B cell (primary cell): Measurements from ENCODE around the gene C3orf70. TPM values are rescaled to one million over a fixed set of nuclear protein-coding genes. Genes with fewer than 3 reads are reported as not detected.

Source experiments
- ATAC-seq: fragments of 200-7000 bp; cut with Tn5 transposase; one replicate; pipeline ENCODE4 v1.10.0; 2021; ENCODE audit warnings: low read depth, mild to moderate bottlenecking, moderate number of reproducible peaks, moderate library complexity
- CTCF ChIA-PET: fragments of 350-600 bp; sonication (Branson Sonifier 250); formaldehyde crosslinking; loops from one replicate; lab custom pipeline; 2021; ENCODE audit warnings: antibody characterized with exemption, inconsistent platforms; lab: Charles Lee
- POLR2A ChIA-PET: fragments of 350-600 bp; sonication (Branson Sonifier 250); formaldehyde crosslinking; loops from one replicate; lab custom pipeline; 2021; ENCODE audit warnings: antibody characterized with exemption; lab: Charles Lee
- DNase-seq: peaks from one replicate; pipeline ENCODE4 v3.0.0; 2013
- H2AFZ ChIP-seq: 2 replicates; pipeline ENCODE4 v1.6.1; 2012; ENCODE audit warnings: mild to moderate bottlenecking, low read depth, low read length; ENCODE audit not compliant: insufficient read depth, poor library complexity, severe bottlenecking
- H3K27ac ChIP-seq, 2 donors: 1 replicate in 1 of 2; 2 replicates in 1 of 2; pipeline ENCODE4 v1.5.1; 2012 to 2013; ENCODE audit warnings: low read length in 2 of 2, mild to moderate bottlenecking in 2 of 2, moderate library complexity in 1 of 2
- H3K27me3 ChIP-seq, 4 experiments: fragments of 200-600 bp in 1 of 4; sonication (generic) in 1 of 4; replicated peaks in 1 of 4; 1 replicate in 2 of 4; 2 replicates in 2 of 4; pipeline versions ENCODE4 v1.6.1 to v1.7.0; 2013 to 2016; ENCODE audit warnings: low read length in 3 of 4, mild to moderate bottlenecking in 2 of 4, mixed read lengths in 1 of 4, moderate library complexity in 1 of 4; ENCODE audit not compliant: insufficient read depth in 4 of 4, control insufficient read depth in 3 of 4; ENCODE audit errors: control extremely low read depth in 1 of 4
- H3K36me3 ChIP-seq, 2 experiments: replicated peaks in 1 of 2; 1 replicate in 1 of 2; 2 replicates in 1 of 2; pipeline versions ENCODE4 v1.6.1 to v1.7.1; 2013; ENCODE audit warnings: low read length in 1 of 2; ENCODE audit not compliant: insufficient read depth in 2 of 2, control insufficient read depth in 1 of 2; ENCODE audit errors: control extremely low read depth in 1 of 2, extremely low read depth in 1 of 2
- H3K4me1 ChIP-seq, 2 donors: fragments of 200-600 bp in 1 of 2; sonication (generic) in 1 of 2; 1 replicate in 1 of 2; 2 replicates in 1 of 2; pipeline versions ENCODE4 v1.5.1 to v1.6.1; 2013 to 2017; ENCODE audit warnings: low read length in 2 of 2; ENCODE audit not compliant: control insufficient read depth in 2 of 2, insufficient read depth in 2 of 2
- H3K4me2 ChIP-seq: replicated peaks from 2 replicates; pipeline ENCODE3; 2012; ENCODE audit warnings: mild to moderate bottlenecking, low read depth, low read length; ENCODE audit not compliant: poor library complexity, severe bottlenecking
- H3K4me3 ChIP-seq, 5 experiments: fragments of 200-600 bp in 1 of 5; sonication (generic) in 1 of 5; 1 replicate in 3 of 5; 2 replicates in 2 of 5; pipeline versions ENCODE4 v1.5.1 to v1.7.0; 2011 to 2016; ENCODE audit warnings: low read length in 4 of 5, mild to moderate bottlenecking in 4 of 5, low read depth in 2 of 5, control low read depth in 1 of 5, moderate library complexity in 1 of 5; ENCODE audit not compliant: insufficient read depth in 1 of 5; ENCODE audit errors: control extremely low read depth in 1 of 5, extremely low read depth in 1 of 5
- H3K79me2 ChIP-seq: fragments of 200-600 bp; sonication (generic); one replicate; pipeline ENCODE4 v1.6.0; 2016; ENCODE audit warnings: low read length; ENCODE audit not compliant: control insufficient read depth, insufficient read depth
- H3K9ac ChIP-seq: fragments of 200-600 bp; sonication (generic); 2 replicates; pipeline ENCODE4 v1.6.1; 2017; ENCODE audit warnings: mild to moderate bottlenecking, low read length, moderate library complexity
- H3K9me3 ChIP-seq, 3 donors: one replicate each; pipeline versions ENCODE4 v1.6.1 to v1.7.1; 2013; ENCODE audit warnings: low read length in 2 of 3; ENCODE audit not compliant: control insufficient read depth in 2 of 3, insufficient read depth in 1 of 3; ENCODE audit errors: control extremely low read depth in 1 of 3
- H4K20me1 ChIP-seq: 2 replicates; pipeline ENCODE4 v1.6.0; 2012; ENCODE audit warnings: mild to moderate bottlenecking, low read length; ENCODE audit not compliant: insufficient read depth, control insufficient read depth, poor library complexity, severe bottlenecking
- H3K27ac Mint-ChIP-seq: one replicate; pipeline ENCODE4 v1.8.0; 2021; ENCODE audit warnings: mixed read lengths
- H3K27me3 Mint-ChIP-seq: one replicate; pipeline ENCODE4 v1.8.0; 2021; ENCODE audit warnings: mixed read lengths
- H3K4me1 Mint-ChIP-seq: one replicate; pipeline ENCODE4 v1.8.0; 2021; ENCODE audit warnings: mixed read lengths
- H3K4me3 Mint-ChIP-seq: one replicate; pipeline ENCODE4 v1.8.0; 2021; ENCODE audit warnings: mixed read lengths
- H3K9me3 Mint-ChIP-seq: one replicate; pipeline ENCODE4 v1.8.0; 2022; ENCODE audit warnings: mixed read lengths; ENCODE audit not compliant: insufficient read depth
- EZH2 ChIP-seq: IDR thresholded peaks from 2 replicates; pipeline ENCODE4 v1.6.1; 2012; ENCODE audit warnings: borderline replicate concordance, low read depth, mild to moderate bottlenecking, moderate library complexity, low read length; ENCODE audit not compliant: insufficient read depth, poor library complexity, severe bottlenecking
- WGBS: methylation state at CpG from one replicate; pipeline ENCODE4 v1.1.5; 2013; ENCODE audit warnings: missing lambda C conversion rate; ENCODE audit not compliant: insufficient coverage; 5-methylcytosine and 5-hydroxymethylcytosine counted together
- intact Hi-C: fragments of 100-400 bp; cut with micrococcal nuclease; formaldehyde crosslinking; loops from one replicate; pipeline ENCODE4 v1.10.0; 2022
- polyA plus RNA-seq: library from polyadenylated mRNA; depleted of rRNA; stranded (reverse); fragments of >200 nt; gene quantifications from 2 replicates; pipeline ENCODE4 v1.2.3, GENCODE V29; 2012
- total RNA-seq, 2 donors: library from RNA; stranded (reverse); fragments of 120-200 nt in 1 of 2; gene quantifications; 1 replicate in 1 of 2; 2 replicates in 1 of 2; pipeline versions ENCODE4 v1.2.3 to v1.2.4, GENCODE V29; 2013 to 2022
- TF ChIP-seq, protein P1 (sequence below): fragments of 200-600 bp; IDR thresholded peaks from one replicate; pipeline ENCODE4 v1.8.0; 2022; ENCODE audit warnings: antibody characterized with exemption, mild to moderate bottlenecking

The C3orf70 gene
- total and polyA plus RNA-seq, 2 donors (not counting 1 experiment from before 2014, with no cell fraction given): not detected

DNA sequence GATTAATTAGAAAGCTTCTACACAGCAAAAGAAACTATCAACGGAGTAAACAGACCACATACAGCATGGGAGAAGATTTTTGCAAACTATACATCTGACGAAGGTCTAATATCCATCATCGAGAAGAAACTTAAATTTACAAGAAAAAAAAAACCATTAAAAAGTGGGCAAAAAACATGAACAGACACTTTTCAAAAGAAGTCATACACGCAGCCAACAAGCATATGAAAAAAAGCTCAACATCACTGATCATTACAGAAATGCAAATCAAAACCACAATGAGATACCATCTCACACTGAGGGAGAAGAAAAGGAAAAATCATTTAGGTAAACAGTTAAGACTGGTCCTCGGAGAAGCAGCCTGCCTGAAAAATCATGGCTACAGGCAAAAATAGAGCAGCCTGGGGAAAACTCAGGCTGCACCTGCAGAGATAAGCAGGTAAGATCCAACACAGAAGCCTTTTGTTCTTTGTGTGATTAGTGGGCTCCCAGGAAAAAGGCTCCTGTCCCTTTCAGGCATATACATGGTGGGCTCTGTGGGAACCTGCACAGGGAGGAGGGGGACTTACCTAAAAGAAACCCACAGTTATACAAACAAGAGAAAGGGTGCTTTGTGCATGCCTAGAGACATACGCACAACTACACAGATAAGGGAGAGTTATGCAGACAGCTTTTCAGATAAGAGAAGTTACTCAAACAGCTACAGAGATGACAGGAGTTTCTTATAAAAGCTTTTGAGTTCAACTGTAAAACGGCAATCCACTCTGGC, 49.3 kb downstream of the C3orf70 start:
- Histone ChIP-seq H3K4me3 (no peak overlapping the region), H4K20me1 (no peaks in the 10 kb centered on the region), H3K27me3 (peaks cover 0 to 3% (median 0%) of the 10 kb centered on the region in 4 experiments), H2AFZ (no peak overlapping the region), H3K27ac (no peak overlapping the region), H3K4me2 (no peak overlapping the region), H3K9me3 (peaks cover 1 to 8% (median 6%) of the 10 kb centered on the region in 3 donors), H3K4me1 (no peaks in the 10 kb centered on the region), H3K9ac (no peak overlapping the region), H3K36me3 (no peaks in the 10 kb centered on the region), H3K79me2 (no peaks in the 10 kb centered on the region)
- DNase-seq (no peak), ATAC-seq (no peak)
- H3K4me3 Mint-ChIP-seq: no peak overlapping the region
- intact Hi-C loops: no loop called here
- H3K27me3 Mint-ChIP-seq: peaks cover 28% of the 10 kb centered on the region
- no peak overlapping the region for H3K27ac Mint-ChIP-seq
- WGBS: 94% methylated on average over 2 of the region's 7 CpGs
- peaks cover 19% of the 10 kb centered on the region for H3K9me3 Mint-ChIP-seq
- POLR2A ChIA-PET: no interaction called here
- CTCF ChIA-PET: no interaction called here
- H3K4me1 Mint-ChIP-seq: no peaks in the 10 kb centered on the region
- TF ChIP-seq, protein P1, sequence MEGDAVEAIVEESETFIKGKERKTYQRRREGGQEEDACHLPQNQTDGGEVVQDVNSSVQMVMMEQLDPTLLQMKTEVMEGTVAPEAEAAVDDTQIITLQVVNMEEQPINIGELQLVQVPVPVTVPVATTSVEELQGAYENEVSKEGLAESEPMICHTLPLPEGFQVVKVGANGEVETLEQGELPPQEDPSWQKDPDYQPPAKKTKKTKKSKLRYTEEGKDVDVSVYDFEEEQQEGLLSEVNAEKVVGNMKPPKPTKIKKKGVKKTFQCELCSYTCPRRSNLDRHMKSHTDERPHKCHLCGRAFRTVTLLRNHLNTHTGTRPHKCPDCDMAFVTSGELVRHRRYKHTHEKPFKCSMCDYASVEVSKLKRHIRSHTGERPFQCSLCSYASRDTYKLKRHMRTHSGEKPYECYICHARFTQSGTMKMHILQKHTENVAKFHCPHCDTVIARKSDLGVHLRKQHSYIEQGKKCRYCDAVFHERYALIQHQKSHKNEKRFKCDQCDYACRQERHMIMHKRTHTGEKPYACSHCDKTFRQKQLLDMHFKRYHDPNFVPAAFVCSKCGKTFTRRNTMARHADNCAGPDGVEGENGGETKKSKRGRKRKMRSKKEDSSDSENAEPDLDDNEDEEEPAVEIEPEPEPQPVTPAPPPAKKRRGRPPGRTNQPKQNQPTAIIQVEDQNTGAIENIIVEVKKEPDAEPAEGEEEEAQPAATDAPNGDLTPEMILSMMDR: no peak
- no peak for TF ChIP-seq EZH2

DNA sequence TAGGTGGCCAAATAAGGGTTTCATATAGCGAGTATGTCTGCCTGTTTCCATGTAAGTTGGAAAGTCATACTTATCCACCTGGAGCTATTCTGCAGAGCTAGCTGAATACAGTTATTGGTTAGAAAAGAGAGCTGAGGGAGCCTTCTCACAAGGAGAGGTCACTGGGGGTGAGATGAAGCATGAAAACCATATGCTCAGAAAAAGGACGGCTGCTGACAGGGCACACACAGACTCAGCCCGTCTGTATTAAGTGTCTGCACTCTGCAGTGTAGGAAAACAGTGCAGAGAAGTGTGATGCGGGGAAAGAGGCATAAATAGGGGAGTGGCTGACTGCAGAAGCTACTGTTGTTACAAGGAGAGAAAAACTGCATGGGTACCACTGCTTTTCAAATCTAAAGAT, 58.2 kb downstream of the C3orf70 start:
- H2AFZ ChIP-seq: no peak overlapping the region
- intact Hi-C loops: no loop called here
- Mint-ChIP-seq H3K9me3 (peaks cover 3% of the 10 kb centered on the region), H3K4me3 (no peak overlapping the region), H3K4me1 (no peaks in the 10 kb centered on the region), H3K27me3 (peaks cover 44% of the 10 kb centered on the region), H3K27ac (no peak overlapping the region)
- no peak overlapping the region for H3K4me2 ChIP-seq
- ChIA-PET CTCF (no interaction called here), POLR2A (no interaction called here)
- no peak for ATAC-seq
- peaks cover 0 to 1% (median 0%) of the 10 kb centered on the region in 3 donors for H3K9me3 ChIP-seq
- no peak for DNase-seq
- H3K9ac ChIP-seq: no peak overlapping the region
- H3K27me3 ChIP-seq: peaks cover 0 to 9% (median 2%) of the 10 kb centered on the region in 4 experiments
- H3K79me2 ChIP-seq: no peaks in the 10 kb centered on the region
- no peak for TF ChIP-seq EZH2
- TF ChIP-seq, protein P1: no peak
- H4K20me1 ChIP-seq: no peaks in the 10 kb centered on the region
- H3K36me3 ChIP-seq: no peaks in the 10 kb centered on the region
- H3K27ac ChIP-seq: no peak overlapping the region
- no peaks in the 10 kb centered on the region for H3K4me1 ChIP-seq
- 90% methylated on average over 3 of the region's 4 CpGs for WGBS
- H3K4me3 ChIP-seq: no peak overlapping the region
